Activated naive CD4-positive, alpha-beta T cell treated with Interleukin-2 at 50 U/mL for 16 hours (primary cell): Measurements from ENCODE around the gene DDX10.

Experiments used
- DNase-seq: peaks from one replicate; pipeline ENCODE4 v3.0.0-alpha.2; 2020

The DDX10 gene

DNA sequence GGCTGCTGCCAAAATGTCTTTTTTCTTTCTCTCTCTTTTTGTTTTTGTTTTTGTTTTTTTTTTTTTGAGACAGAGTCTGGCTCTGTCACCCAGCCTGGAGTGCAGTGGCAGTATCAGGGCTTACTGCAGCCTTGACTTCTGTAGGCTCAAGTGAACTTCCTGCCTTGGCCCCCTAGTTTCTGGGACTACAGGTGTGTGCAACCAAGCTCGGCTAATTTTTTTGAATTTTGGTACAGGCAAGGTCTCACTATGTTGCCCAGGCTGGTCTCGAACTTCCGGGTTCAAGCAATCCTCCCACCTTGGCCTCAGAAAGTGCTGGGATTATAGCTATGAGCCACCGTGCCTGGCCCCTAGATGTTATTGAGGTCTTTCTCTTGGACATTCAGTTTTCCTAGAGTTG lies 2.2 kb upstream of the DDX10 start:
- DNase-seq, result no peak

DNA sequence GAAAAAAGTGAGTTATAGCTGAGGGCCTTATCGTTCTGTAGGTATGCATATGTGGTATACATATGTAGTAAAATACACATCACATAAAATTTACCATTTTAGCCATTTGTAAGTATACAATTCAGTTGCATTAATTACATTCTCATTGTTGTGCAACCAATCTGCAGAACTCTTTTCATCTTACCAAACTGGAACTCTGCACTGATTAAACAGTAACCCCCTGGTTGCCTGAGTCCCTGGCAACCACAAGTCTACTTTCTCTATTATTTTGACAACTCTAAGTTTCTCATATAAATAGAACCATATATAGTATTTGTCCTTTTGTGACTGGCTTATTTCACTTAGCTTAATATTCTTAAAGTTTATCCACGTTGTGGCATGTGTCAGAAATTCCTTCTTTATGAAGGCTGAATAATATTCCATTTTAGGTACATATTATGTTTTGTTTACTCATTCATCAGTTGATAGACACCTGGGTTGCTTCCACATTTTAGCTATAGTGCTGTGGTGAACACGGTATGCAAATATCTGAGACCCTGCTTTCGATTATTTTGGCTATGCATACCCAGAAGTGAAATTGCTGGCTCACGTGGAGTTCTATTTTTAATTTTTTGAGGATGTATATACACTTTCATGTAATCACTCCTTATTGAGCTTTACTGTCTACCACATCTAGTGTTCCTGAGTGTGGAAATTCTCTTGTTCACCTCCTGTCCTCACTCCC lies 1.6 kb upstream of the DDX10 start:
- DNase-seq, result no peak

DNA sequence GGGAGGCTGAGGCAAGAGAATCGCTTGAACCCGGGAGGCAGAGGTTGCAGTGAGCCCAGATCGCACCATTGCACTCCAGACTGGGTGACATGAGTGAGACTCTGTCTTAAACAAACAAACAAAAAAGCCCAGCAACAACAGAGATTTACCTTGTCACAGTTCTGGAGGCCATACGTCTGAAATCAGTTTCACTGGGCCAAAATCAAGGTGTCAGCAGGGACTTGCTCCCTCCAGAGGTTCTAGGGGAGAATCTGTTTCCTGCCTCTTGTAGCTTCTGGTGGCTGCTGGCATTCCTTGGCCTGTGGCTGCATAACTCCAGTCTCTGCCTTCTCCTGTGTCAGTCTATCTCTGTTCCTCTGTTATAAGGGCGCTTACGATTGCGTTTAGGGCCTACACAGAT lies 1.5 kb downstream of the DDX10 start:
- no peak for DNase-seq

DNA sequence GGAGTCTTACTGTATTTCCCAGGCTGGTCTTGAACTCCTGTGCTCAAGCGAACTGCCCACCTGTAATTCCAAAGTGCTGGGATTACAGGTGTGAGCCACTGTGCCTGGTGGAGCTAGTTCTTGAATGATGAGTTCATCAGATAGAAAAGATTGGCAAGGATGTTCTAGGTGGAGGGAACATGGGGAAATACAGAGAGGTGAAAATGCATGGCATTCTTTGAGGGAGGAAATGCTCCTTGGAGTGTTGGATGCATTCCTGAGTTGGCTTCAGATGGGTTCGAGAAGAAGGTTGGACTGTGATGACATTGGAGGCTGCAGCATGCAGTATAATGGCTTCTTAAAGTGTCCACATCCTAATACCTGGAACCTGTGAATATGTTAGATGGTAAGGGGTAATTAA lies 4.4 kb downstream of the DDX10 start:
- no peak for DNase-seq

DNA sequence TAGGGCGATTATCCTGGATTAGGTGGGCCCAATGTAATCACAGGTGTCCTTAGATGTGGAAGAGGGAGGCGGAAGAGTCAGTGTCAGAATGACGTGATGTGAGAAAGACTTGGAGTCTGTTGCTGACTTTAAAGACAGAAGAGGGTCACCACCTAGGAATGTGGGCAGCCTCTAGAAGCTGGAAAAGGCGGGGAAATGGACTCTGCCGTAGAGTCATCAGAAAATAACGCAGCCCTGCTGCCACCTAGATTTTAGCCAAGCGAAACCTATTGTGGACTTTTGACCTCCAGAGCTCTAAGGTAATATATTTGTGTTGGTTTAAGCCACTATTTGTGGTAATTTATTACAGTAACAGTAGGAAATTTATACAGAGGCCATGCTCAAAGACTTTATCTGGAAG lies 4.8 kb downstream of the DDX10 start:
- DNase-seq, result no peak

DNA sequence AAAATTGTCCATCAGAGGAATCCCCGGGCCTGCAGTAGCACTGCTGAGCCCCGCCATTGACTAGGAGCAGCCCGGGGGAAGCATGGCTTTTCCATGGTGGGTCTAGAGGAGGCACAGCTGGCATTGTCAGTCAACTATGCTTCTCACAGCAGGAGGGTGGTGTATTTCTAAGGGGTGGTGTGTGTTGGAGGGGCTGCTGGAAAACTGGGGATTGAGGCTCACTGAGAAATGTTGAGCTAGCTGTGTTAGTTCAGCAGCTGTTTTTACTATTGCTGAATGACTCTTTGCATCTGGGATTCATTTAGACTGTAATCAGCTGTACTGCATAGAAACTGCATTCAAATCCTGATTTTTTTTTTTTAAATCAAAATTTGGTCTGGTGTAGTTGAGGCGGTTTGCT lies 5.6 kb downstream of the DDX10 start:
- no peak for DNase-seq

DNA sequence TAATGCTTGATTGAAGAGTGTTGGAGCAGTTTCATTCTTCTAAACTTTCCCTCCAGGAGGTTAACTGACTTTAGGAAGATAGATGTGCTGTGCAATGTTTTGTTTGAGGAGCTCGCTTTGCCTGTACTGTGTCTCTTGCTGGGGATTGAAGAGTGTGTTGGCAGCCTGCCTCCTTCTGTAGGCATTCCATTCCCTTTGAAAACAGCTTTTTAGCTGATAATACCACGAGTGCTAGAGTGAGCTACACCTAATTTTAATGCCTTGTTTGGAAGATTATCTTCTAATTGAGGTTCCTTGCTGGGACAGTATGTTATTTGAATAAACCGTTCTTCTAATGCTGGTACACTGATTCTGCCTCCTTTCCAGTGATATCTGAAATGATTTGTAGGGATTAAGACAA lies 7.2 kb downstream of the DDX10 start:
- DNase-seq, result no peak

DNA sequence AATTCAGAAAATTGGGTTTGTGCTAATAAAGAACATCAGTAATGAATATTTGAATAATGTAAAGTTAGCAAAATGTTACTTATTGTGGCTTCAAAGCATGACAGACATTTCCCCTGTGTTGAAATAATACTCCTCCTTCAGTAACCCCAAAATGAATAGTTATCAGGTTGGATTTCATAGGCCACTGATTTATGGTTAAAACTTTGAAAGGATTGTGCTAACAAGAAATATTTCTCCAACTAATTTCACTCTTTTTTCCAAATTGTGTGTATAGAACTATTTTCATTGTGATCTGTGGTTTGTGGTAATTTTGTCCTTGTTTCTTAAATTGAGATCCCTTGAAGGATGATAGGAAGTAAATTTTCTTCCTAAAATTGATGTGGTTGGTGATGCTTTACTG lies 7.9 kb downstream of the DDX10 start:
- no peak for DNase-seq

DNA sequence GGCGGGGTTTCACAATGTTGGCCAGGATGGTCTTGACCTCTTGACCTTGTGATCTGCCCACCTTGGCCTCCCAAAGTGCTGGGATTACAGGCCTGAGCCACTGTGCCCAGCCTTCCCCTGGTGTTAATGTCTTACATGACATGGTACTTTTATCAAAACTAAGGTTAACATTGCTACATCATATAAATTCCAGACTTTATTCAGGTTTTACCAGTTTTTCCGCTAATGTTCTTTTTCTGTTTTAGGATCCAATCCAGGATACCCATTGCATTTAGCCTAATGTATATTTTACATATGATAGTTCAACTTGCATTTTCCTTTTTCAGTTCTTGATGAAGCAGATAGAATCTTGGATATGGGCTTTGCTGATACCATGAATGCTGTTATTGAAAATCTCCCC lies 14.2 kb downstream of the DDX10 start:
- no peak for DNase-seq

DNA sequence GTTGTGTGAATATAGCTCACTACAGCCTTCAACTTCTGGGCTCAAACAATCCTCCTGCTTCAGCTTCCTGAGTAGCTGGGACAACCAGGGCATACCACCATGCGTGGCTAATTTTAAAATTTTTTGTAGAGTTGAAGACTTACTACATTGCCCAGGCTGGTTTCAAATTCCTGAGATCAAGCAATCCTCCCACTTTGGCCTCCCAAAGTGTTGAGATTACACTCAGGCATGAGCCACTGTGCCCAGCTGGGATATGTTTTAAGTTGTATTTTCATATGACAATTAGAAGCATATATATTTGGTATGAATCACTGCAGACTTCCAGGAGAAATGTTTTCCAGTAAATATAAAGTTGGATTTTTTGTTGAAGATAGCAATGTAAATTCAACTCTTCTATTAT lies 15.4 kb downstream of the DDX10 start:
- DNase-seq, result no peak

DNA sequence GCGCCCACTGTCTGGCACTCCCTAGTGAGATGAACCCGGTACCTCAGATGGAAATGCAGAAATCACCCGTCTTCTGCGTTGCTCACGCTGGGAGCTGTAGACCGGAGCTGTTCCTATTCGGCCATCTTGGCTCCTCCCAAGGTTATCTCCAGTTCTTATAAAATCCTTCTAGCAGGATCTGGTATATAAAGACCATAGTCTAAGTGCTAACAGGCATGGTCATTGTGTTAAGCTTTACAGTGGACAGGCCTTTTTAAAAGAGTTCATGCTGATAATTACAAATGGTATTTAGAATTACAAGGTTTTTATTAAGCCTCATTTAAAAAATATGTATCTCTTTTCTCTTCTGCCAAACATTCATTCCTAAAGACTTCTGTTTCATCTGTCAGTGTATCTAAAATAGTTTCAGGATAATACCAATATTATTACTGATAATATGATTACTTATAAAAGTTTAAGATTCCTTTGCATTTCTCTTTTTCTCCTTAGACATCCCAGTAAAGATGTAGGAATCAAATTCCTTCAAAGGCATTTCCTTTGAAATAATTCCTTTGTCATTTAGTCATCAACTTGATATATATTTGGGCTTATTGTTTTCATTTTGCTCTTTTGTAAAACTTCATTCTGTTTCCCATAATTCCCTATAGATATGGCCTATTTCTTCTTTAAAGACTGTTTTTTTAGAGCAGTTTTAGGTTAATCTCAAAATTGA lies 20.7 kb downstream of the DDX10 start:
- no peak for DNase-seq

DNA sequence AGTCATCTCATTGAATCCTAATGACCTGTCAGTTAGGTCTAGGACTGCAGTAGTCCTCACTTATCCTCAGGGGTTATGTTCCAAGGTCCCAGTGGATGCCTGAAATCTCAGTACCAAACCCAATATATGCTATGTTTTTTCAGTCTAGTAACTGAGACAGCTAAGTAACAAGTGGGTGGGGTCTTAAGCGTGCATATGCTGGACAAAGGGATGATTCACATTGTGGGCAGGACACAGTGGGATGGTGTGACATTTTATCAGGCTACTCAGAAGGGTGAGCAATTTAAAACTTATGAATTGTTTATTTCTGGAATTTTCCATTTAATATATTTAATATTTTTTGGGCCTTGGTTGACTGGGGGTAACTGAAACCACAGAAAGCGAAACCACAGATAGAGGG lies 29.0 kb downstream of the DDX10 start:
- no peak for DNase-seq

DNA sequence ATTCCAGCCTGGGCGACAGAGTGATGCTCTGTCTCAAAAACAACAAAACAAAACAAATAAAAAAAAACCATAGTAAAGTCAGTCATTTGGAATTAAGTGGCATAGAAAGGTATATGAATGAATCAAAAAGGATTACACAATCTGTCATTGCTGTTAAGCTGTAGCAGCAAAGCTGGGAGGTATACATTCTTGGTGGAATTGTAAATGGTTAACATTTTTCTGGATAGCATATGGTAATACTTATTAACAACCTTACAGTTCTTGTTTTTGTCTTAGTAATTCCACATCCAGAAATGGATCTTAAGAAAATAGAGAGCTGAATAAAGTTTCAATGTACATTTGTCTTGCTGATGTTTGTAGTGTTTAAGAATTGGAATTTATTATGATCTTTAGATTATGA lies 30.0 kb downstream of the DDX10 start:
- no peak for DNase-seq

DNA sequence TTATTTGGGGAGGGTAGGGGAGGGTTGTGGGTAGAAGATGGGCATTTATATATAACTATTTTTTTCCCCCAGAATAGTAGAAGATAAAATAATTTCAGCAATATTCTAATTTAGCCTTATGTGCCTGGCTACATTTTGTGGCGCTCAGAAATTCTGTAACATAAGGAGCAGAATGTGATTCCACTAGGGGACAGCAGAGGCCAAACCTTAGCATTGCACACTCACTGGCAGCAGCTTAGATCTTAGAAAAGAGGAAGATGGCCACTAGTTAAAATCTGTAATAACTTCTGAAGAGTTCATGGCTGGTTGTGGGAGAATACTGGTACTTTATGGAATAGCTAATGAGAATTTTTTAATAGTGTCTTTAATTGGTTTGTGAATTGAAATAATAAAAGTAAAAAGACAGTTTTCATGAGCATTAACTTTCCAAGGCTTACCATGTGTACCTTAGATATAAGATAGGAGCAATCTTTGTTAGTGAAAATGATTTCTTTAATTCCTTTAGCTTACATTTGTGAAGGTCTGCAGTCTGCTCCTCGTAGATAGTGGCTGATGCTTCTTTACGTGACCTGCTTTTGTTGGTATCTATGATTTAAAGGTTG lies 33.1 kb downstream of the DDX10 start:
- peak; percentile 25 for DNase-seq

DNA sequence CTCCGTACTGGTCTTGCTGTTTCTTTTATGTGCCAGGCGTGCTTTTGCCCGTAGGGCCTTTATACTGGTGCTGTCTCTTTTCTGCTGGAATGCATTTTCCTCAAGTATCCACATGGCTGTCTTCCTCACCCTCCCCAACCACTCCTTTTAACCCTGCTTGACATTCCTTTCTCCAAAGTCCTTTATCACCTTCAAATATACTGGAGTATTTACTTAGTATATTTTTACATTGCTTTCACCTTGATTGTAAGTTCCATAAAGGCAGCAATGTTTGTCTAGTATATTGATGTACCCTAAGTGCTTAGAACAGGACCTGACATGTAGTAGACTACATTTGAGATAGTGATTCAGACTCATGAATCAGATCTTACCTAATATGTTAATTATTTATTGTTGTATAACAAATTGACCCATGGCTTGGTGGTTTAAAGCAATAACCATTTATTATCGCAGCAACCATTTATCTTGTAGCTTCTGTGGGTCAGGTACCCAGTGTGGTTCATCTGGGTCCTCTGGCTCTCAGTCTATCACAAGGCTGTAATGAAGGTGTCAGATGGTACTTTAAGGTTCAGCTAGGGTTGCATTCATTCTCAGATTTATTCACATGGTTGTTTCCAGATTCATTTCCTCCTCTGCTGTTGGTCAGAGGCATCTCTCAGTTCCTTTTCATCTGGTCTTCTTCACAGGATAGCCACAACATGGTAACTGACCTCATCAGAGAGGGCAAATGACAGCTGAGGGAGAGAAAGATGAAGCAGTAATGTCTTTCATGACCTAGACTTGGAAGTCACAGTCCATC lies 34.2 kb downstream of the DDX10 start:
- DNase-seq, result no peak

DNA sequence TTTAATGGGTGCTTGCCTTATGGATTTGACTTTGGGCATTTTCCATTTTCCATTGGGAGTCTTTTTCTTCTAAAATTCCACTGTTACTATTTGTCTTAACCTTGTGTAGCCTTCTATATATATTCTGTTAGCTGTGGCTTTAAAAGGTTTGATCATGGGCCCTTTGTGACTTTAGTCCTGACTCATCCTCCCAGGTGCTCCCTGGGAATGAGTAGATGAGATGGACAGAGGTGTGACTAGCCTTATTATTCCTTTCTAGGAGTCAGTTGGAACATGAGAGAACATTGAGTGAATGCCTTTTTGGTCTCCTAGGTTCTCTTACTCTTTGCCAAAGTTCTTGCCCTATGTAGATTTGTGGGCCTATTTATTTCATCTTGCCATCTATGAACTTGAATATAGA lies 39.0 kb downstream of the DDX10 start:
- no peak for DNase-seq

DNA sequence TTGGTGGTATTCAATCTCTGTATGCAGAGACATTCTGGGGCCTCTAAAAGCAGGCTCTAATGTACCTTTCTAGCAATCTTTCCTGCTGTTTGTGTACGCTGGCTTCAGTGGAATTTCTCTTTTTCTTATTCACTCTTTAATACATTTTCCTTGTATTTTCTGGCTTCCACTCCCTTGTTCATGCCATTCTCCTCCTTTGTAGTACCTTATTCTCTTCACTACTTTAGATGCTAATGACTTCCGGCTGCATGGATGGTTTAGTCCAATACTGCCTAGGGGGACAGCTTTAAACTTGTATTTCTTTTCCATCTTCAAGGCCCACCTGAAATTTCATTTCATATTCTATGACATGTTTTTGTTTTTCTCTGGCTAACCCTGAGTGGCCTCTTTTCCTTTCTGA lies 40.2 kb downstream of the DDX10 start:
- no peak for DNase-seq

DNA sequence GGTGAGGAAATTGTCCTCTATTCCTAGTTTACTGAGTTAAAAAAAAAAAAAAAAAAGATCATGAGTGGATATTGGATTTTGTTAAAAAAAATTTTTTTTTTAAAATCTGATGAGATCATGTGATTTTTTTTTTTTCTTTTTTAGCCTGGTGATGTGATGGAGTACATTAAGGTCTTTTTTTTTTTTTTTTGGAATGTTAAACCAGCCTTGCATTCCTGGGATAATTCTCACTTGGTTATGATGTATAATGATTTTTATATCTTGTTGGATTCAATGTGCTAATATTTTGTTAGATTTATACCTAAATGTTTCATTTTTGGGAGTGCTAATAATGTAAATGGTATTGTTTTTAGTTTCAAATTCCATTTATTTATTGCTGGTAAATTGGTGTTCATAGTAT lies 43.3 kb downstream of the DDX10 start:
- DNase-seq, result no peak

DNA sequence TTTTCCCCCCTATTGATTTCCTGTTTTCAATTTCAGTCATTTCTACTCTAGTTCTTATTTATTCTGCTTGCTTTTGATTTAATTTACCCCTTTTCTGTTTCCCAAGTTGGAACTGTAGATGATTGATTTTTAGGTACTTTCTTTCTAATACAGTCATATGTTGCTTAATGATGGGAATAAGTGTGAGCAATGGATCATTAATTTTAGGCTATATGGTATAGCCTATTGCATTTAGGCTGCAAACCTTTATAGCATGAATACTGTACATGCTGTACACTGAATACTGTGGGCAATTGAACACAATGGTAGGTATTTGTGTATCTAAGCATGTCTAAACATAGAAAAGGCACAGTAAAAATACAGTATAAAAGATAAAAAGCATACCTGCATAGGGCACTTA lies 44.9 kb downstream of the DDX10 start:
- no peak for DNase-seq

DNA sequence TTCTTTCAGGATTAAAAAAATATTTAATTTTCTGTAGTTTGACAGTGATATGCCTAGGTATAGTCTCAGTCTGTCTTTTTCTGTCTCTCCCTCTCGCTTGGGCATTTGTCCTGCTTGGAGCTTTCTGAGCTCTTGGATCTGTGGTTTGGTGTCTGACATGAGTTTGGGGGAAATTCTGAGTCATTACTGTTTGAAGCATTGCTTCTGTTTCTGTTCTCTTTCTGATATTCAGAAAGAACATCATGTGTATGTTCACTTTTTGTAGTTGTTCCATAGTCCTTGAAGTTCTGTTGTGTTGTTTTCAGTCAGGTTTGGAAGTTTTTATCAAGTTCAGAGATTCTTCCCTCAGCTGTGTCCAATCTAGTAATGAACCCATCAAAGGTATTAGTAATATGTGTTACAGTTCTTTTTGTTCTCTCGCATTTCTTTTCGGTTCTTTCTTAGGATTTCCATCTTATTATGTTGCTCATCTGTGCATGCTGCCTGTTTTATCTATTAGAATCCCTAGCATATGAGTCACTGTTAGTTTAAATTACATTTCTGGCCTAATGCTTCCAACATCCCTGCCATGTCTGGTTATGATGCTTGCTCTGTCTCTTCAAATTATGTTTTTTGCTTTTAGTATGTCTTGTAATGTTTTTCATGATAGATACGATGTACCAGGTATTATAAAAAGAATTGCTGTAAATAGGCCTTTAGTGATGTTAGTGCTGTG lies 48.4 kb downstream of the DDX10 start:
- no peak for DNase-seq

DNA sequence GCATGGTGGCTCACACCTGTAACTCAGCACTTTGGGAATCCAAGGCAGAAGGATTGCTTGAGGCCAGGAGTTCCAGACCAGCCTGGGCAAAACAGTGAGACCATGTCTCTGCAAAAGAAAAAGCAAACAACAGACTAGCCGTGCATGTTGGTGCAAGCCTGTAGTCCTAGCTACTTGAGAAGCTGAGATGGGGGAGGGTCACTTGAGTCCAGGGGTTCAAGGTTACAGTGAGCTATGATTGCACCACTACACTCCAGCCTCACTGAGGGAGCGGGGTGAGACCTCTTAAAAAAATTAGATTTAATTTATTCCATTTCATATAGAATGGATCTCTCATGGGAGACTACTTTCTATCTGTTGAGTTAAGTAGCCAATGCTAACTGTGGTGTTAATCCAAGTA lies 50.4 kb downstream of the DDX10 start:
- DNase-seq, result no peak

DNA sequence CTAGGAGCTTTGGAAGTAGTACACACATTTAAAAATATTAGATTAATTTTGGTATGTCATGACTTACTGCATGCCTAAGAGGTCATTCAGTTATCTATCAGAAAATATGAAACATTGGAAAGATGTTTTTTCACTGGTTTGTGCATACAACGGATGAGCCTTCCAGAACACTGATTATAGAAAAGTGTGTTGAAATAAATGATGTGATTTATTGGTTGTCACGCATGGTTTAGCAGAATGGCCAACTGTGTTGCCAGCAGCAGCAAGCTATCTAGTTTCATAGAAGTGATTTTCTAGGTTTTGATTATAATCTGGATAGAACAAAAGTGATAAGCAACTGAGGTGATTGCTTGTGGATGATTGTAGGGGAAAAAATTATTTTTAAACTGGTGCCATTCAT lies 53.6 kb downstream of the DDX10 start:
- DNase-seq, result no peak
